PC-9 (cell line): ENCODE measurements around the gene STEAP4. TPM values are rescaled to one million over a fixed set of nuclear protein-coding genes. Genes with fewer than 3 reads are reported as not detected.

Source experiments
- BruUV-seq: library from RNA; stranded (reverse); fragments of 400-500 nt; replicated peaks from 2 replicates; lab custom pipeline; 2021; lab: Mats Ljungman, UMichigan
- CTCF ChIA-PET: fragments of 300-600 bp; sonication (Branson Sonifier 250); formaldehyde crosslinking; loops from one replicate; lab custom pipeline; 2022; ENCODE audit warnings: antibody characterized with exemption; lab: Charles Lee
- POLR2A ChIA-PET: fragments of 300-600 bp; sonication (Branson Sonifier 250); formaldehyde crosslinking; loops from one replicate; lab custom pipeline; 2022; ENCODE audit warnings: antibody characterized with exemption; ENCODE audit not compliant: unreplicated experiment; lab: Charles Lee
- DNase-seq, 2 experiments: peaks; one replicate each; pipeline versions ENCODE4 v3.0.0 to v3.0.0-alpha.2; 2015 to 2022; ENCODE audit warnings: mixed read lengths in 1 of 2
- H2AFZ ChIP-seq: fragments of 200-600 bp; sonication (generic); 2 replicates; pipeline ENCODE4 v1.8.1; 2017; ENCODE audit warnings: antibody characterized with exemption
- H3F3A ChIP-seq: fragments of 200-600 bp; sonication (generic); 2 replicates; pipeline ENCODE4 v1.8.1; 2017; ENCODE audit warnings: antibody characterized with exemption, mild to moderate bottlenecking, low read depth; ENCODE audit not compliant: insufficient read depth
- H3K27ac ChIP-seq: fragments of 200-600 bp; sonication (generic); 2 replicates; pipeline ENCODE4 v1.6.1; 2016; ENCODE audit warnings: mixed run types
- H3K27me3 ChIP-seq: fragments of 200-600 bp; sonication (generic); 2 replicates; pipeline ENCODE4 v1.6.1; 2016; ENCODE audit warnings: low read depth, mixed run types; ENCODE audit not compliant: insufficient read depth
- H3K36me3 ChIP-seq: fragments of 200-600 bp; sonication (generic); 2 replicates; pipeline ENCODE4 v1.6.1; 2016; ENCODE audit warnings: low read depth, mixed run types
- H3K4me1 ChIP-seq: fragments of 200-600 bp; sonication (generic); replicated peaks from 2 replicates; pipeline ENCODE4 v1.6.1; 2016; ENCODE audit warnings: mixed run types; ENCODE audit not compliant: insufficient read depth
- H3K4me2 ChIP-seq: fragments of 200-600 bp; sonication (generic); 2 replicates; pipeline ENCODE4 v1.6.1; 2017; ENCODE audit warnings: mixed run types
- H3K4me3 ChIP-seq: fragments of 200-600 bp; sonication (generic); 2 replicates; pipeline ENCODE4 v1.6.1; 2016; ENCODE audit warnings: mixed run types
- H3K79me2 ChIP-seq: fragments of 200-600 bp; sonication (generic); 2 replicates; pipeline ENCODE4 v1.6.1; 2017; ENCODE audit warnings: low read depth, mixed run types
- H3K9me2 ChIP-seq: fragments of 200-600 bp; sonication (generic); 2 replicates; pipeline ENCODE4 v1.8.1; 2017; ENCODE audit warnings: mild to moderate bottlenecking; ENCODE audit not compliant: insufficient read depth
- H3K9me3 ChIP-seq: fragments of 200-600 bp; sonication (generic); 2 replicates; pipeline ENCODE4 v1.8.1; 2016; ENCODE audit warnings: low read depth; ENCODE audit not compliant: insufficient read depth
- H4K20me1 ChIP-seq: fragments of 200-600 bp; sonication (generic); 2 replicates; pipeline ENCODE4 v1.8.1; 2017; ENCODE audit not compliant: insufficient read depth
- CTCF ChIP-seq: fragments of 200-600 bp; sonication (generic); conservative IDR thresholded peaks from 2 replicates; pipeline ENCODE4 v1.6.1; 2017; ENCODE audit warnings: mixed run types, antibody characterized with exemption, mild to moderate bottlenecking, moderate library complexity
- EZH2 ChIP-seq: fragments of 200-600 bp; sonication (generic); IDR thresholded peaks from 2 replicates; pipeline ENCODE4 v1.8.0; 2017; ENCODE audit warnings: antibody characterized with exemption, low read depth
- intact Hi-C: fragments of 100-400 bp; cut with micrococcal nuclease; formaldehyde crosslinking; loops from one replicate; pipeline ENCODE4 v1.10.0; 2022; ENCODE audit not compliant: unreplicated experiment
- total RNA-seq: library from RNA; stranded (reverse); gene quantifications from 2 replicates; pipeline ENCODE4 v1.2.3, GENCODE V29; 2021

The STEAP4 gene
- total RNA-seq, 1 experiment from 2014 or later = 10.3 TPM

GRCh38 chr7:88310956-88311674 lies 4.4 kb upstream of the STEAP4 start:
- H3K4me2 ChIP-seq = no peak overlapping the region
- no peaks in the 10 kb centered on the region for H4K20me1 ChIP-seq
- H3K4me1 ChIP-seq = peaks cover 16% of the 10 kb centered on the region
- CTCF ChIA-PET = no interaction called here
- POLR2A ChIA-PET = no interaction called here
- BruUV-seq = no TSS peak
- H3K9me3 ChIP-seq = no peaks in the 10 kb centered on the region
- no peaks in the 10 kb centered on the region for H3F3A ChIP-seq
- DNase-seq = no peak
- H3K27ac ChIP-seq = no peak overlapping the region
- H3K27me3 ChIP-seq = no peaks in the 10 kb centered on the region
- H3K79me2 ChIP-seq = no peaks in the 10 kb centered on the region
- no peak for TF ChIP-seq CTCF
- no peak for TF ChIP-seq EZH2
- H3K36me3 ChIP-seq = no peaks in the 10 kb centered on the region
- H2AFZ ChIP-seq = no peak overlapping the region
- H3K4me3 ChIP-seq = no peak overlapping the region
- no peaks in the 10 kb centered on the region for H3K9me2 ChIP-seq
- intact Hi-C loops = no loop called here

GRCh38 chr7:88309819-88310218 lies 3.1 kb upstream of the STEAP4 start:
- CTCF ChIA-PET = no interaction called here
- no peaks in the 10 kb centered on the region for H3K27me3 ChIP-seq
- no peaks in the 10 kb centered on the region for H3K36me3 ChIP-seq
- H3K4me1 ChIP-seq = peaks cover 16% of the 10 kb centered on the region
- no peaks in the 10 kb centered on the region for H3K79me2 ChIP-seq
- intact Hi-C loops = loop anchor here (5.0 kb wide), 3 partner anchors 47 to 147 kb away; no protein-coding TSS in a partner anchor
- no peak for TF ChIP-seq EZH2
- no peak for TF ChIP-seq CTCF
- no TSS peak for BruUV-seq
- no peak overlapping the region for H2AFZ ChIP-seq
- H3F3A ChIP-seq = no peaks in the 10 kb centered on the region
- no peak overlapping the region for H3K27ac ChIP-seq
- no peak overlapping the region for H3K4me2 ChIP-seq
- POLR2A ChIA-PET = no interaction called here
- H4K20me1 ChIP-seq = no peaks in the 10 kb centered on the region
- no peak for DNase-seq
- no peaks in the 10 kb centered on the region for H3K9me2 ChIP-seq
- no peaks in the 10 kb centered on the region for H3K9me3 ChIP-seq
- no peak overlapping the region for H3K4me3 ChIP-seq

GRCh38 chr7:88307823-88308222 lies 1.1 kb upstream of the STEAP4 start:
- no TSS peak for BruUV-seq
- no peak overlapping the region for H3K27ac ChIP-seq
- no peak overlapping the region for H3K4me2 ChIP-seq
- H4K20me1 ChIP-seq = no peaks in the 10 kb centered on the region
- H2AFZ ChIP-seq = no peak overlapping the region
- no peaks in the 10 kb centered on the region for H3F3A ChIP-seq
- H3K4me1 ChIP-seq = peaks cover 16% of the 10 kb centered on the region
- intact Hi-C loops = loop anchor here (5.0 kb wide), 3 partner anchors 49 to 149 kb away; no protein-coding TSS in a partner anchor
- ChIA-PET CTCF (no interaction called here), POLR2A (no interaction called here)
- H3K27me3 ChIP-seq = no peaks in the 10 kb centered on the region
- no peaks in the 10 kb centered on the region for H3K9me2 ChIP-seq
- H3K36me3 ChIP-seq = no peaks in the 10 kb centered on the region
- H3K4me3 ChIP-seq = no peak overlapping the region
- peak in 1 of 2 experiments; percentile 73 for DNase-seq
- no peaks in the 10 kb centered on the region for H3K79me2 ChIP-seq
- no peaks in the 10 kb centered on the region for H3K9me3 ChIP-seq
- TF ChIP-seq CTCF (no peak), EZH2 (no peak)
